Thyroid gland (tissue), 4 donors: ENCODE results near the gene CBL. TPM values are rescaled to one million over a fixed set of nuclear protein-coding genes. Genes with fewer than 3 reads are reported as not detected.
A peak's percentile ranks its signal among the peaks of the same experiment; 100 is the strongest.

Experiments used
- DNase-seq, 2 donors: peaks; one replicate each; pipeline ENCODE4 v3.0.0-alpha.2; 2019
- H3K27ac ChIP-seq, 3 donors: fragments of 200-600 bp; sonication (generic); 1 replicate in 2 of 3; 2 replicates in 1 of 3; pipeline ENCODE4 v1.5.1; 2016 to 2019; ENCODE audit warnings: mild to moderate bottlenecking in 1 of 3, moderate library complexity in 1 of 3
- H3K27me3 ChIP-seq: fragments of 200-600 bp; sonication (generic); one replicate; pipeline ENCODE4 v1.5.1; 2019
- H3K36me3 ChIP-seq, 2 donors: fragments of 200-600 bp; sonication (generic); one replicate each; pipeline ENCODE4 v1.5.1; 2016 to 2019
- H3K4me1 ChIP-seq, 2 donors: fragments of 200-600 bp; sonication (generic); one replicate each; pipeline ENCODE4 v1.5.1; 2017 to 2019
- H3K4me3 ChIP-seq, 3 donors: fragments of 200-600 bp; sonication (generic); replicated peaks in 1 of 3; 1 replicate in 2 of 3; 2 replicates in 1 of 3; pipeline ENCODE4 v1.5.1; 2016; ENCODE audit warnings: mild to moderate bottlenecking in 1 of 3
- H3K9me3 ChIP-seq: fragments of 200-600 bp; sonication (generic); one replicate; pipeline ENCODE4 v1.5.1; 2017
- CTCF ChIP-seq, 6 experiments: fragments of 200-600 bp in 3 of 6; fragments of 450-650 bp in 3 of 6; sonication (generic) in 3 of 6; IDR thresholded peaks; one replicate each; pipeline ENCODE4 v1.5.1; 2016 to 2019; ENCODE audit warnings: antibody characterized with exemption in 6 of 6, mild to moderate bottlenecking in 2 of 6, inconsistent platforms in 1 of 6, moderate library complexity in 1 of 6
- POLR2A ChIP-seq, 2 donors: fragments of 450-650 bp; IDR thresholded peaks; one replicate each; pipeline ENCODE4 v1.6.1; 2017; ENCODE audit warnings: antibody characterized with exemption in 2 of 2, mild to moderate bottlenecking in 2 of 2, moderate library complexity in 1 of 2
- WGBS, 2 donors: methylation state at CpG; one replicate each; pipeline ENCODE4 v1.1.5; 2017; 5-methylcytosine and 5-hydroxymethylcytosine counted together
- intact Hi-C: fragments of 100-400 bp; cut with DNase I; formaldehyde crosslinking; loops from one replicate; pipeline ENCODE4 v1.15.1; 2023
- total RNA-seq, 4 donors: library from RNA; depleted of rRNA; stranded (reverse); fragments of >200 nt; gene quantifications; one replicate each; pipeline ENCODE4 v1.2.3, GENCODE V29; 2016

The CBL gene
- total RNA-seq, 4 donors from 2014 or later: 9.4 to 14.5 (median 13.9) TPM

- H3K4me3 ChIP-seq: no peak overlapping the region
- DNase-seq: no peak
These were observed 113.6 kb downstream of the CBL start for GRCh38 chr11:119319700-119320239.

GRCh38 chr11:119320240-119320775 lies 114.2 kb downstream of the CBL start:
- intact Hi-C loops: loop anchor here (10.0 kb wide), 1 partner anchor 116 kb away; the partner anchor contains the start of gene CBL
- DNase-seq: no peak
- Histone ChIP-seq H3K9me3 (no peaks in the 10 kb centered on the region), H3K4me1 (peaks cover 31 to 46% of the 10 kb centered on the region in 2 donors), H3K27me3 (peaks cover 19% of the 10 kb centered on the region), H3K36me3 (no peaks in the 10 kb centered on the region), H3K27ac (peak overlapping the region; percentile 60 to 81 (median 60)), H3K4me3 (no peak overlapping the region)
- 58 to 61% methylated on average over 13 to 15 of the region's 17 CpGs for WGBS, 2 donors
- TF ChIP-seq CTCF (IDR thresholded peaks at IDR 0.05) (no peak), POLR2A (IDR thresholded peaks at IDR 0.05) (no peak)

More at GRCh38 chr11:119319700-119320239, 113.6 kb downstream of the CBL start:
- TF ChIP-seq POLR2A (IDR thresholded peaks at IDR 0.05): no peak
- TF ChIP-seq CTCF (IDR thresholded peaks at IDR 0.05): no peak
- no peaks in the 10 kb centered on the region for H3K36me3 ChIP-seq
- intact Hi-C loops: loop anchor here (10.0 kb wide), 1 partner anchor 115 kb away; the partner anchor contains the start of gene CBL
- peak overlapping the region; percentile 60 to 81 (median 60) for H3K27ac ChIP-seq
- 70 to 78% methylated on average over 11 of the region's 11 CpGs for WGBS, 2 donors
- peaks cover 20% of the 10 kb centered on the region for H3K27me3 ChIP-seq
- H3K9me3 ChIP-seq: no peaks in the 10 kb centered on the region
- H3K4me1 ChIP-seq: peaks cover 33 to 51% of the 10 kb centered on the region in 2 donors

GRCh38 chr11:119320776-119321524 lies 114.8 kb downstream of the CBL start:
- WGBS, 2 donors: 7 to 27% methylated on average over 3 to 11 of the region's 60 CpGs
- H3K36me3 ChIP-seq: no peaks in the 10 kb centered on the region
- H3K4me1 ChIP-seq: peaks cover 24 to 40% of the 10 kb centered on the region in 2 donors
- DNase-seq: peak in 1 of 2 donors; percentile 24
- TF ChIP-seq CTCF (IDR thresholded peaks at IDR 0.05) (no peak), POLR2A (IDR thresholded peaks at IDR 0.05) (no peak)
- peak overlapping the region; percentile 60 to 81 (median 60) for H3K27ac ChIP-seq
- intact Hi-C loops: loop anchor here (10.0 kb wide), 1 partner anchor 116 kb away; the partner anchor contains the start of gene CBL
- peak overlapping the region in 2 of 3 donors; percentile 24 to 26 for H3K4me3 ChIP-seq
- no peaks in the 10 kb centered on the region for H3K9me3 ChIP-seq
- H3K27me3 ChIP-seq: peaks cover 13% of the 10 kb centered on the region

- DNase-seq: no peak
- 69 to 73% methylated on average over 6 of the region's 6 CpGs for WGBS, 2 donors
- intact Hi-C loops: loop anchor here (10.0 kb wide), 1 partner anchor 118 kb away; the partner anchor contains the start of gene CBL
- Histone ChIP-seq H3K27me3 (peaks cover 8% of the 10 kb centered on the region), H3K9me3 (no peaks in the 10 kb centered on the region), H3K27ac (peak overlapping the region; percentile 2 to 48 (median 7)), H3K36me3 (no peaks in the 10 kb centered on the region), H3K4me1 (peaks cover 15 to 30% of the 10 kb centered on the region in 2 donors), H3K4me3 (no peak overlapping the region)
- no peak for TF ChIP-seq POLR2A (IDR thresholded peaks at IDR 0.05)
- no peak for TF ChIP-seq CTCF (IDR thresholded peaks at IDR 0.05)
These were observed 116.2 kb downstream of the CBL start for GRCh38 chr11:119322360-119322739.
